T1000 (cell line): Measurements from ENCODE around the gene ANKRD11.

Experiments
- DNase-seq: peaks from one replicate; lab custom pipeline; 2025; ENCODE audit warnings: mixed read lengths; lab: John Stamatoyannopoulos, UW

ANKRD11 gene

DNA sequence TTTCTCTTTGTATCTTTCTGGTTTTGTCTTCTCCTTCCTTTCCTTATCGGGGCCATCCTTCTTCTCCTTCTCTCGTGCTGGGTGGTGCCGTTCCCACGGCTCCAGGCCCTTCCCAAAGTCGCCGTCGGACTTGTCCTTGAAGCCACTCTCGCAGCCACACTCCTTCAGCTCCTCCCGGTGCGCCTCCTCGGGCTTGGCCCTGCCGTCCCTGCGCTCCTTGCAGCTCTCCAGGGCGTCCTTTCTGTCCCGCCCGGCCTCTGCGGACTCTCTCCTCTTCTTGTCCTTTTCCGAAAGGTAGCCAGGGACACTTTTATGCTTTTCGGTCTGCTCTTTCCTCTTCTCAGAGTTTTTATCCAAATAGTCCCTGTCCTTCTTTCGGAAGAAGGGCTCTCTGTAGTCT is 206.9 kb downstream of the ANKRD11 start:
- no peak for DNase-seq

DNA sequence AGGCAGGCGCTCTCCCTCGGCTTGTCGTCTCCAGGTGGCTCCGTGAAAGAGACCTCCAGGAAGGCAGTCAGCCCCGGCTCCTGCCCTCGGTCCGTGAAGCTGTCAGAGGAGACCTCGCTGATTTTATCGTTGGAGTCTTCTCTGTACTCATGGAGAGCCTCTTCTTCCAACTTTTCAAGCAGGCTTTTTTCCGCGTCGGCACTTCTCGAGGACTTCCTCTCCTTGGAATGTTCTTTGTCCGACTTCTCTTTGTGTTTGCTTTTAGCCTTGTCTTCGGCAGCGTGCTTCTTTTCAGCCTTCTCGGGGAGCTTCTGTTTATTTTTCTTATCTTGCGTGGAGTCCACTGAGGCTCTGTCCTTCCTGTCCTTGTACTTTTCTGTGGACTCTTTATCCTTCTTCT is 207.8 kb downstream of the ANKRD11 start:
- DNase-seq = no peak

DNA sequence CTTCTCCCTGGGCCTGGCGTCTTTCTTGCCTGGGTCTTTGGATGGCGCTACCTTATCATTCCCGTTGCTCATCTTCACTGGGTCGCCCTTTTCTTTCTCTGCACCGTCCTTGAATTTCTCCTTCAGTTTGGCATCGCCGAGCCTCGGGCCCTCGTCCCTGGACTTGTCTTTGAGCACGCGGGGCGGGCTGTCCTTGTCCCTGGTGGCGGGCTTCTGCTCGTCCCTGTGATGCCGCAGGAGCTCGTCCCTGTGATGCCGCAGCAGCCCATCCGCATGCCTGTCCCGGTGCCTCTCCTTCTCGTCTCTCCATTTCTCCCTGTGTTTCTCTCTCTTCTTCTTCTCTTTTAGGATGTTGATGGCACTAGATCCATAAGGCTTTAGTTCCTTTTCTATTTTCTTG is 208.5 kb downstream of the ANKRD11 start:
- no peak for DNase-seq

DNA sequence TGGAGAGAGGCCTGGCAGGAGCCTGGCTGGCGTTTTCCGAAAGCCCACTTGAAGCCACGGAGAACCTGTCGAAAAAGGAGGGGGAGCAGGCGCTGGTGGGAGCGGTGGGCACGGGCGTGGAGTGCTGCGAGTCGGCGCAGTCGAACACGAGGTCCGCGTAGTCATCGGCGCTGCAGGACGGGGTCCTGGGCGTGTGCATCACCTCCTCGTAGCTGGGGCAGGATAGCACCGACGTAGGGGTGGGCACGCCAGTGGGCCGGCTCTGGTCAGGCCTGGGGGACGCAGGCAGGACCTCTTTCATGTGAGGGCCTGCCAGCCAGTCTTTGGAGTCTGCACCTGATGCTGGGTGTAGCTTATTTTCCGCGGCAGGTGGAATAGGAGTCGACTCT is 209.2 kb downstream of the ANKRD11 start:
- no peak for DNase-seq

DNA sequence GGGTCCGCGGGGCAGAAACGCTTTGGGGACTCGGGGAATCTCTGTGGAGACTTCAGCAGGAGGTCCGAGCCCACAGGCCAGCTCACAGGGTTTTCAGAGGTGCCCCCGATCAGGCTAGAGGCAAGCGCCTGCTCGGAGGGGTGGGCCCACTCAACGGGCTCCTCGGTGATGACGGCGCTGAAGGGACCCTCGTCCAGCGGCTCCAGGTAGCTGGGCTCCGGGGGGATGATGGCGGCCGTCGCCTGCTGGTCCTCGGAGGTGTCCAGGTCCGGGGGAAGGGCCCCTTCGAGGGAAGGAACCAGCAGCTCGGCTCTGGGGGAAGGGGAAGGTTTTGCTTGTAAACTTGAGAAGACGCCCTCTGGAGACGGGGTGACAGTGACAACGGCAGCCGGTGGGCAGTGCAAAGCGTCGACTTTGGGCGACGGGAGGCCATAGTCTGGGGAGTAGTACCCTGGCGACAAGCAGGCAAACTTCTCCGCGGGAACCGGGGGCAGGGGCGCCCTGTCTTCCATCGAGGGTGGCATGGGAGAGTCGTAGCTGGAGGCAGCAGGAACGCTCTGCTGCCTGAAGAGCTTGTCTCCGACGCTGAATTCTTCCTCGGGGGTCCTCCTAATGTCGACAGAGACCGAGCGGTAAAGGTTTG is 209.7 kb downstream of the ANKRD11 start:
- no peak for DNase-seq

DNA sequence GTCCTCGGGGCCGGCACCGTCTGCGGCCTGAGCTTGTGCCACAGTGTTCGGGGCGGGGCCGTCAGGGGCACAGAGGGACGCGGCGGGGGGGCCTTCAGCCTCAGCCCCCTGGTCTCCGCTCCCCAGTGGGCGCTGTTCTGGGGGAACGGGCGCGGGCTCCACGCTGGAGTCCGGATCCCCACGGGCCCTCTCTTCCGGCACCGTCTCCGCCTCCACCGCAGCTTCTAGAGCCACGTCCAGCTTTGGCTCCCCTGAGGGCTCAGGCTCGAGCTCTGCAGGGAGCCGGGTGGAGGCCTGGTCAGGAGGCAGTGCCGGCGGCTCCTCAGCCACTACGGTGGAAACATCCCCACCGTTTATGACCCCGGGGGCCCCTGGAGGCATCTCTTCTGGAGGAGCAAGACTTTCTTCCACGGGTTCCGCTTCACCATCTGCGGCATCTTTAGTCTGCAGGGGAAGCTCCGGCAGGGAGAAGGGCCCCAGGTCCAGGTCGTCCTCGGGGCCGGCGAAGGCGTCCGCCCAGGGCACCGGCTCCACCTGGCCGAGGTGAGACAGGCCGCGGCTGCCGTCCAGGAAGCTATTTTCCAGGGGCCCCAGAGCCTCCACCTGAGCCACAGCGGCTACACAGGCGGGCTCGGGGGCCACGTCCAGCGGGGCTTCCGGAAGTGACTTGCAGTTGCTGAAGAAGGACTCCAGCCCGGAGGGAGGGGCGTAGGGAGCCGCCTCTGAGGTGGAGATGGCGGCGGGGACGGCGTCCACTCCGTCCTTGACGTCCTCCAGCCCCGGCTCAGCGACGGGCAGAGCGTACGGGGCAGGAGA is 210.5 kb downstream of the ANKRD11 start:
- no peak for DNase-seq

DNA sequence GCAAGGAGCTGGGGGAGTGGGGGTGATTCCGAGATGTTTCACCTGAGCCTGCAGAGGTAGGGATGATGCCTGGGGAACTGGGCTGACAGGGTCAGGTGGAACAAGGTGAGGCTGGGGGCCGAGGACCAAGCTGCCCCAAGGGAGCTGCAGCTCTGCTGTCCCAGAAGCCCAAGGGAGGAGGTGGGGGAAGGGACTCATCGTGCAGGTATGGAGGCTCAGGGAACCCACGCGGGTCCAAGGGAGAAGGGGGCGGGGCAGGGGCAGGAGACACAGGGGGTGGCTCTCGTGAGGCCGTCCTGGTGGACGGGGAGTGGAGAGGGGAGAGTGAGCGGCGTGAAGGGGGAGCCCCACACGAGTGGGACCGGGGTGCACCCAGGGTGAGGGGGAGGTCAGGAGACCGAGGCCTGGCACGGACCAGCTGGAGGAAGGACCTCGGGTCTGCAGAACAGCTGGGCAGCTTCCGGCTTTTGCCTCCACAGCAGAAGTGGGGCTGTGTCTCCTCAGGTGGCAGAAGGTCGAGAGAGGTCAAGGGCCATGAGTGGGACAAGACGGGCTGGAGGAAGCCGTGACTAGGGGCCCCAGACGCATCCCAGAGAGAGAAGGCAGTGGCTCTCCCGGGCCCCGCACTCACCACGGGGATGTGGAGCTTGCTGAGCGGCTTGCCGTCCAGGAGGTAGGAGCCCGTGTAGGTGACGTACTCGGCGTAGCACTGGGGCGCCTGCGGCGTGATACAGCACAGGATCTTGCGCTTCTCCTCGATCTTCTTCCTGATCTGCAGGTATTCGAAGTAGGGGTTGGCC is 211.7 kb downstream of the ANKRD11 start:
- DNase-seq = no peak

DNA sequence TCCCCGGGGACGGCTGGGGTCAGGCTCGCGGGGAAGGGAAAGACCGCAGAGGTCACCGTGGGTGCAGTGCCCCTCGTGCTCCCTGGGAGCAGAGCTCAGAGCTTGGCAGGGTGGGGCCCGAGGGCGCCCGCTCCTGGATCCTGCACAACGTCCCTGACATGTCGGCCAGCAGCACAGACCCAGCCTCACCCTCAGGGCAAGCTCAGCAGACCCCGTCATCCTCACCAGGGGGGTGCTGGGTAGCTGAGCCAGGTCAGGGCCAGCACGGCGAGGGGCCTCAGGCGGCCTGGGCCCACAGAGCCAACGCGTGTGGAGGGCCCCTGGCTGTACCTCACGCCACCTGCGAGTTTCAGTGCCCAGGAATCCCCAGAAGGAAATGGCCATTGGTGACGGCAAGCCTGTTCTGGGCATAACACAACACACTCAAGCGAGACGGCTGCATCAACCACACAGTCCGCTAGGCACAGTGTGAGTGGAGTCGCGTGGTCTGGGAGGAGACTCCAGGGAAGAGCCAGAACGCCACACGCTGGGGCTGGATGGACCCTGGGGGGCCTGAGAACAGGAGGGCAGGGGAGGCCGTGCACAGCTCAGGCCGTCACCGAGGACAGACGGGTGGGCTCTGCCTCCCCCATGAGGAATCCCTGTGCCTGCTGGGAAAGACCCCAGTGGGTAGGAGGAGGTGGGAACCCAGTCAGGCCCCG is 212.6 kb downstream of the ANKRD11 start:
- DNase-seq = no peak

DNA sequence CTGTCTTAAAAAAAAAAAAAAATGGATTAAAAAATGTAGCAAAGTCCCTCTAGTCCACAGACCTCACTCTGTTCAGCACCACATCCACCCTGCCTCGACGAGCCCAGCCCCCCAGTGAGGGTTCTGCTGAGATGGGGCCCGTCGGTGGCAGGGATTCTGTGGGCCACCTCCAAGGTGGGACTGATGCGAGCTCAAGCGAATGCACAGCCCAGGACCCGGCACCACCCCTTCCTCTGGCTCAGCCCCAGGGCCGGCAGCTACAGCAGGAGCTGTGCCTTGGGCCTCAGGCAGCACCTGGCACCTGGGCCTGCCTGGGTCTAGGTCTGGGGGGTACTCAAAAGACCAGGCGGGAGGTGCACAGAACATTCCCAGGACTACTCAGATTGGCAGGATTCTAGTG is 213.3 kb downstream of the ANKRD11 start:
- no peak for DNase-seq

DNA sequence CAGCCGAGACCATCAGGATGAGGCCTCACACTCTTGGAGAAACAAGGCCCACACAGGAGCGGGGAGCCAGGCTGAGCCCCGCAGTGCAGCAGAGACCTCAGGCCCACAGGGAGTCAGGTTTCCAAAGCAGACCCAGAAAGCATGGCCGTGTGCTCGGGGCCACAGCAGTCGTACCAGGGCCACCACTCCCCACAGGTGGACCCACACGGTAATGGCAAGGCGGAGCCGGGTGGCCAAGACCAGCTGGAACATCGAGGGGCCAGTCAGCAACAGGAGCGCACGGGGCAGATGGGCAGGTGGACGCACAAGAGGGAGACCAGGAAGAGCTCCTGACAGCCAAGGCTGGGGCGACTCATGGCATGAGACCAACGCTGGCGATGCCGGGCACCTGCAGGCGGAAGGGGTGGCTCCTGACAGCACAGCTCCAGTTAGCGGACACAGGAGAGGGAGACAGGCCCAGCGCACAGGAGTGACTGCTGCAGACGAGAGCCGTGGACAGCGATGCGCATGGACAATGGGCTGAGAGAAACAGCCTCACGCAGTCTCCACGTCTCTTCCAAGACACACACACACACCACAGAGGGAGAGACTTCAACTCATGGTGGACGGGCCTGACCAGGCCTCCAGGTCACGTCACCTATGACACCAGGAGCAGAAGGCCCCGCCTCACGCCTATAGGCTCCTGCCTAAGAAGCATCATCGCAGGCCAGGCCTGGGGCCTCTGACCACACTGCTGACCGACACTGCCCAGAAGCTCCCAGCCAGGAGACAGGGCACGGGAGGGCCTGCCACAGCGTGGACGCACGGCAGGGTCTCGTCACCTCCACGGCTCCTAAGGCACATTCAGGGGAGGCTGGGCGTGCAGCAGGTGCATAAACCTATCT is 214.3 kb downstream of the ANKRD11 start:
- DNase-seq = no peak

DNA sequence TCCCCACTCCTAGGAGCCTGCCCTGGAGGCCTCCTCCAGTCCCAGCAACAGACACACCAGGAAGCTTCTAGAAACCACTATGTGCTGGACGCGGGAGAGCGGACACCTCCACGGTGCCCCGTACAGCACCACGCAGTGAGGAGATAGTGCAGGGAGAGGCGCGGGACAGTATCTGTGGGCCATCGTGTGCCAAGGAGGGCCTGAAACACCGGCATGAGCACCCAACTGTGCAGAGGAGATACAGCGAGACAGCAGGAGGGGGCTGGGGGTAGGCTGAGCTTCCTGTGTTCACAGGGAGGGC is 215.1 kb downstream of the ANKRD11 start:
- no peak for DNase-seq

DNA sequence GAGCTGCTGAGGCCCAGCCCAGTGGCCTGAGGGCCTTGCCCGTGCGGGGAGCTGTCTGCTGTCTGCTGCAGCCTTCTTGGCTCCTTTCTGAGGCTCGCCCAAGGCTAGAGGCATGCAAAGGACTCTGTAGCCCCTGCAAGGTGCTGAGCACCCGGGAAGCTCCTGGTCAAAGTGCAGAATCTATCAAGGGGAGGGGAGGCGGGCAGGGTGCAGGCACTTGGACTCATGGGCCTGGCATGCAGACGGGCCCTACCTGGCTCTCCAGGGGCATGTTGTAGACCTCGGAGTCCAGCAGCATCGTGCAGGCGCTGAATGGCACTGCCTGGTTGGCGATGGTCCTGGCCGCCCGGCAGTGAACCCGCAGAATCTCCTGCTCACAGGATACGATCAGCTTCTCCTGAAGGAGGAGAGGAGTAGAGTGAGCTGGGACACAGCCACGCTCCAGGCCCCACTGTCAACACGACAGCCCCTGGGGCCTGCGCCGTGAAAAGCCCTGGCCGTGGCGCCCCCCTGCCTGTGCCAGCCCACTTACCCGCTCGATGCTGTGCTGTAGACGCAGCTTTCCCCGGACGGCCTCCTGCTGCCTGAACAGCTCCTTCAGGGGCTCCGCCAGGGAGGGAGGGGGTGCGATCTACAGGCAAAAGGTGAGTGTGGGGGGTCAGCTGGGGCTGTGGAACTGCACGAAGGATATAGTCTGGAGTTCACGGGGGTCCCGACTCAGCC is 215.6 kb downstream of the ANKRD11 start:
- no peak for DNase-seq

DNA sequence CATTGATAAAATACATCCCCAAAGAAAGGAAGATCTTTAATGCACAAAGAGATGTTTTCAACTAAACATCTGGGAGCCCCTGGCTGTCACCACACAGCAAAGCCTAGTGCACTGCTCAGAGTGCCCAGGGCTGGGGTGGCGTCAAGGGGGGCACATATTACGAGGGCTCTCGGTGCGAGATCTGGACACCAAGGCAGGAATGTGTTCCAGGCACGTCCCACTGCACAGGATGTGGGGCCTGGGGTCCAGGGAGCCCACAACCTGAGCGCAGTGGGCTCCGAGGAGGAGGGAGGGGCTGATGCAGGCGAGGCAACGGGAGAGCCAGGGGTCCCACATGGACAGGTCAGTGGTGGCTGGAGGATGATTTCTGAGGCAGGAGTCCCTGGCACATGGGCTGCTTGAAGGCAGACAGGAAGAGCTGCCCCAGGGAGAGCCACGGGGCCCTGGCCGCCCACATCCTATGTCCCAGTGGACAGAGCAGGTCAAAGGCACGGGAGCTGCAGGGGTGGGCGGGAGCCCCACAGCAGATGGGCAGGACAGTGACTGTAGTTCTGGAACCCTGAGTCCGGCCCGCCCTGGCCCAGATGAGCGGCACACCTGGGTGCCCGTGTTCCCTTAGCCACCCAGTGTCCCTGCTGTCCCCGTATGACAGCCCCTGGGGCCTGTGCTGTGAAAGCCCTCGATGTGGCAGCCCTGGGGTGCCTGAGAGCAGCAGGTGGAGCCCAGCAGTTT is 216.5 kb downstream of the ANKRD11 start:
- DNase-seq = no peak

DNA sequence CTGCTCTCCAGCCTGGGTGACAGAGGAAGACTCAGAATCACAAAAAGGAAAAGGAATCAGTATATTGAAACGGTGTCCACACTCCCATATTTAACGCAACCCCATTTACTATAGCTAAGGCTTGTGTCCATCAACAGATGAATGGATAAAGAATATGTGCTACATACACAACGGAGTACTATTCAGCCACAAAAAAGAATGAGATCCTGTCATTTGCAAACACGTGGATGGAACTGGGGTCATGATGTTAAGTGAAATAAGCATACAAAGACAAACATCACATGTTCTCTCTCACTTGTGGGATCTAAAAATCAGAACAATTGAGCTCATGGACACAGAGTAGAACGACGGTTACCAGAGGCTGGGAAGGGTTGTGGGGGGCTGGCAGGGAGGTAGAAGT is 217.7 kb downstream of the ANKRD11 start:
- DNase-seq = no peak

DNA sequence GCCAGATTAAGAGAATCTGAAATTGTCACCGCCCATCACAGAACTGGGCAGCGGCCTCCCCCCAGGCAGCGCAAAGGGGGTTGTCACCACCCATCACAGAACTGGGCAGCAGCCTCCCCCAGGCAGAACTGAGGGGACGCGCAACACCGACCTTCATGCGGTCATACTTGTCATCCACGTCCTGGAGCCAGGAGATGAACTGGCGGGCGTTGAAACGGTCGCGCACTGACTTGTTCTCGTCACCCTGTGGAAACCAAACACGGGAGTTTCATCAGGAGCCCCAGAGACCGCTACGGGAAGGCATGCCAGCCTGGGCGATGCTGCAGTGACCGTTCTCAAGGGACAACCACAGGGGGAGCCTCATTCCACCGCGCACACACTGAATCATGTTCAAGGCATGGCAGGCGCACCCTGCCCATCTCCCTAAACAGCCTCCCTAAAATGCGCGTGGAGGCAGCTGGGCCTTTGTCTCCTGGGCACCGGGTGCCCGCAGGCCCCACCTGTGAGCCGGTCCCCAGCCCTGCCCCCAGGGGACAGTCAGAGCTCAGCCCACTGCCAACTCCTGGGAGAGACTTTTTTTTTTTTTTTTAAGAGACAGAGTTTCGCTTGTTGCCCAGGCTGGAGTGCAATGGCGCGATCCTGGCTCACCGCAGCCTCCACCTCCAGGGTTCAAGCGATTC is 219.6 kb downstream of the ANKRD11 start:
- no peak for DNase-seq

DNA sequence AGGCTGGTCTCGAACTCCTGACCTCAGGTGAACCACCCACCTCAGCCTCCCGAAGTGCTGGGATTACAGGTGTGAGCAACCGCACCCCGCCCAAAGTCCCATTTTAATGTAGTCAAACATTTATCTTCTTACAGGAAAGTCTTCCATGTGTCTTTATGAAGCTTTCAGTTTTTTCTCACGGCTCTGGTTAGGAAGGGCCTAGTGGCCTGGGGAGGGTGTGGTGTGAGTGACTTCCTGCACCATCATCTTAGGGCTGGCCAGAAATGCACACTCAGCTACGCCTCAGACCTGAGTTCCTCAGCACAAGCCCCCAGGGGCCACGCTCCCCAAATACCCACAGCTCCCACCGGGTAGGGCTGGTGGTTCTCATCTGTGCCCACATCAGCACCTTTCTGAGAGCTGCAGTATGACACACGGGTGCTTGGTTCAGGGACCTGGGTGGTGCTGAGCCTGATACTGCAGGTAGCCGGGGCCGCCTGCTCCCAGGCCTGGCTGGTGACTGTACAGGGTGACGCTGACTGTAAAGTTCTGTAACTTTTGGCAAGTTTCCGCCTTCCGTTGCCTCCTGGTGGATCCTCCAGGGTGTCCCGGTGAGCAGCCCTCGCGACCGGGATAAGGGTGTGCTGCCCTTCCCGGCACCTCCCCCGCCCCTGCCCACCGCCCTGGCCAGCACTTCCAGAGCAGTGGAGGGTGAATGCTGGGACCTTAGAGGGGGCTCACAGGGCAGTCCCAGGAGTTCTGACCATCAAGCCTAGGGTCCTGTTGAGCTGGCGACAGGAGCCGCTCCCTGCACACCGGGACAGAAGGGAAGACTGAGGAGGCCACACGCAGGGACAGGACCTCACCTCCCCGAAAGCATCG is 220.3 kb downstream of the ANKRD11 start:
- DNase-seq = no peak

DNA sequence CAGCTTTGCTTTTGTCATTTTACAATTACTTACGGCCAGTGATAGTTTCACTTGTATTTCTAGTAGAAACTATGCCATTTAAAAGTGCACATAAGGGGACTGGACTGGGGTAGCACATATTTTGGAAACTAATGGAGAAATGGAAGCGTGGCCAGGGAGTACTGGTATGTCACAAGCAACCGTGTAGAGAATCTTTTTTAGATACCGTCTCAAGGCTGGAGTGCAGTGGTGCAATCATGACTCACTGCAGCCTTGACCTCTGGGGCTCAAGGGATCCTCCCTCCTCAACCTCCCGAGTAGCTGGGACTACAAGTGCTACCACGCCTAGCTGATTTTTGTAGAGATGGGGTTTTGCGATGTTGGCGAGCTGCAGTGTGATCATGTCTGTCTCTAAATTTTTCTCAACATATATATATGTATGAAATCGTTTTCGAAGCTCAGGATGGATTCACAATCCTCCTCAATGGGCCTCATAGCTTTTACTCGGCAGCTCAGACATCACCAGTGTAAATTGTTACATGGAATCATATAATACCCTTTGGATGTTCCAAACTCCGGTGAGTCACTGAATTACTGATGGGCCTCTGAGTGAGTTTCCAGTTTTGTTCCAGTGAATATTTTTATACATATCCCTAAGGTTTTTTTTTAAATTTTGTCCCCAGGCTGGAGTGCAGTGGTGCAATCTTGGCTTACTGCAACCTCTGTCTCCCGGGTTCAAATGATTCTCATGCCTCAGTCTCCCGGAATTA is 221.2 kb downstream of the ANKRD11 start:
- DNase-seq = no peak

DNA sequence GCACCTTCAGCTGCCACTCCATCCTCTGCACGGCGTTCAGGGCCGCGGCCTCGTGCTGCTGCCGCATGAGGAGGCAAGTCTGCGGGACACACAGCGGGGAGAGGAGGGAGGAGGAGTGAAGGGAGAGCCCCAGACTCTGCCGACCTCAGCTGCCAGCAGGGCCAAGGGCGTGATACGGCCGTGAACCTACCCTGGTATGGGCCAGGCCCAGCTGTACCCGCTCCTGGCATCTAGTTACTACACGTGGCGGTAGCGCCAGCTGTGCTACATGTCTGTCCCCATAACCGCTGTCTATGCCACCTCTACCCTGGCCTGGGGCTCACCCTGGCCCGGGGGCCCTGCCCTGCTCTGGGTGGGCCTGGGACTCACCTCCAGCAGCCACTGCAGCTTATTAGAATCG is 221.8 kb downstream of the ANKRD11 start:
- no peak for DNase-seq
